Measurements from ENCODE around the gene LRP6.

DNA sequence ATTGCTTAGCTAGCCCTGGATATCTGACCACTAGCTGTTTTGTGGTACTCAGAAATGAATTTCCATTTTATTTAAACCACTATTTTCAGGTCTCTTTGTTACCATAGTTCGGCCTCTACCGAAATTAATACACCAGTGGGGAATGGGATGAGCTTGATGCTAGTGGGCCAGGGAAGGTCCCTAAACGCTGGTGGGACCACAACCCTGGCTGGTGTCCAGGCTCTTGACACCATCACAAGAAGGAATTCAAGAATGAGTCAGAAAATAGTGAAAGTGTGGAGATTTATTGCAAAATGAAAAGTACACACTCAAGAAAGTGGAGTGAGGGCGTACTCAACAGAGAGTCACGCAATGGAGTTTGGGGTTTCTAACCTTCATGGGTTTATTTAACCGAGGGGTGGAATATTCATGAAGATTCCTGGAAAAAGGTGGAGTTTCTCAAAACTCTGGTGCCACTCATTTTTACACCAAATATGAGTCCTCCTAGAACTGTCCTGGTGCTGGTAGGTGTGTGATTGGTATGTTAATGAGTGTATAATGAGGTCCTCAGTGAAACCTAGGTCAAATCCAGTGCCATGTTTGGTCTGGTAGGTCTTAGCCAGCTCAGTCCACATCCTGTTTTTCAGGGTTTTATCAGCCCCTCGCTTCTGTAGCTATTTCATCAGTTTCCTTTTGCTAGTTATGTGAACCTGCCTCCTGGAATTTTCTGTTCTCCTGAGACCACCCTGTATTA is 38.9 kb upstream of the LRP6 start:
- TF ChIP-seq POLR2A (IDR thresholded peaks at IDR 0.05; ENCODE audit: low read length): no peak
- TF ChIP-seq GATA1 (IDR thresholded peaks at IDR 0.05; ENCODE audit: low read depth, low read length): no peak
